ENCODE measurements around the gene RBFOX2. TPM values are rescaled to one million over a fixed set of nuclear protein-coding genes. Genes with fewer than 3 reads are reported as not detected.

RBFOX2 gene
- total RNA-seq, 1 experiment from 2014 or later, result 81.1 TPM

- POLR2A ChIA-PET, result no interaction called here
- peaks cover 8% of the 10 kb centered on the region; the same call in 1 of the 2 replicates for H3K36me3 ChIP-seq (ENCODE audit: control insufficient read depth, insufficient read depth, low read length)
- H3K9me3 ChIP-seq (ENCODE audit: control insufficient read depth, insufficient read depth, low read depth, low read length), result no peaks in the 10 kb centered on the region
- H3K4me1 ChIP-seq (ENCODE audit: control insufficient read depth, insufficient read depth, low read length), result no peaks in the 10 kb centered on the region; the same call in 1 of the 2 replicates
- ATAC-seq (no peak), DNase-seq (ENCODE audit: low read depth, low spot score) (no peak)
- intact Hi-C loops (cut with micrococcal nuclease; ENCODE audit: unreplicated experiment) (no loop called here), in situ Hi-C loops (cut with HindIII; ENCODE audit: low pct_unique_long_range_greater_than_20kb, low sequenced_read_pairs) (no loop called here)
- TF ChIP-seq TCF7L2 (IDR thresholded peaks at IDR 0.05; ENCODE audit: low read depth, low read length) (no peak), REST (IDR thresholded peaks at IDR 0.05; ENCODE audit: insufficient read depth in 1 of 2, low read depth in 2 of 2, low read length in 1 of 2) (no peak), SIN3A (IDR thresholded peaks at IDR 0.05; ENCODE audit: borderline replicate concordance, insufficient read depth, low read depth, low read length) (no peak), POLR2AphosphoS5 (IDR thresholded peaks at IDR 0.05; ENCODE audit: low read depth, low read length) (no peak), CTCF (IDR thresholded peaks at IDR 0.05) (no peak)
- H3K27ac ChIP-seq (ENCODE audit: low read length), result no peak overlapping the region
- CTCF ChIA-PET, result interaction anchor here (0.6 kb wide), 1 partner anchor 120 kb away, joined by 3 read pairs; no protein-coding TSS in a partner anchor
- H3K27me3 ChIP-seq (ENCODE audit: control insufficient read depth, insufficient read depth, low read length), result no peaks in the 10 kb centered on the region
- no peak overlapping the region for H3K4me3 ChIP-seq (ENCODE audit: low read depth in 2 of 2, low read length in 2 of 2)
- no TSS peak for BruUV-seq (replicated peaks)
Measured at GRCh38 chr22:35746946-35747703, 281.5 kb downstream of the RBFOX2 start.

- Histone ChIP-seq H3K9me3 (ENCODE audit: control insufficient read depth, insufficient read depth, low read depth, low read length) (no peaks in the 10 kb centered on the region), H3K4me1 (ENCODE audit: control insufficient read depth, insufficient read depth, low read length) (no peaks in the 10 kb centered on the region; the same call in 1 of the 2 replicates), H3K27me3 (ENCODE audit: control insufficient read depth, insufficient read depth, low read length) (no peaks in the 10 kb centered on the region), H3K4me3 (ENCODE audit: low read depth in 2 of 2, low read length in 2 of 2) (no peak overlapping the region), H3K27ac (ENCODE audit: low read length) (no peak overlapping the region), H3K36me3 (ENCODE audit: control insufficient read depth, insufficient read depth, low read length) (peaks cover 8% of the 10 kb centered on the region; the same call in 1 of the 2 replicates)
- intact Hi-C loops (cut with micrococcal nuclease; ENCODE audit: unreplicated experiment), result no loop called here
- BruUV-seq (replicated peaks), result no TSS peak
- ChIA-PET POLR2A (no interaction called here), CTCF (interaction anchor here (0.6 kb wide), 1 partner anchor 29 kb away, joined by 4 read pairs; no protein-coding TSS in a partner anchor)
- no peak for TF ChIP-seq SIN3A (IDR thresholded peaks at IDR 0.05; ENCODE audit: borderline replicate concordance, insufficient read depth, low read depth, low read length)
- ATAC-seq (no peak), DNase-seq (ENCODE audit: low read depth, low spot score) (no peak)
- in situ Hi-C loops (cut with HindIII; ENCODE audit: low pct_unique_long_range_greater_than_20kb, low sequenced_read_pairs), result no loop called here
Measured at GRCh38 chr22:35746248-35746647, 282.4 kb downstream of the RBFOX2 start.

GRCh38 chr22:35743326-35743860, 285.2 kb downstream of the RBFOX2 start:
- in situ Hi-C loops (cut with HindIII; ENCODE audit: low pct_unique_long_range_greater_than_20kb, low sequenced_read_pairs) (no loop called here), intact Hi-C loops (cut with micrococcal nuclease; ENCODE audit: unreplicated experiment) (no loop called here)
- CTCF ChIA-PET, result no interaction called here
- POLR2A ChIA-PET, result no interaction called here
- Histone ChIP-seq H3K27ac (ENCODE audit: low read length) (no peak overlapping the region), H3K36me3 (ENCODE audit: control insufficient read depth, insufficient read depth, low read length) (peaks cover 8% of the 10 kb centered on the region; the same call in 1 of the 2 replicates), H3K4me1 (ENCODE audit: control insufficient read depth, insufficient read depth, low read length) (no peaks in the 10 kb centered on the region), H3K27me3 (ENCODE audit: control insufficient read depth, insufficient read depth, low read length) (no peaks in the 10 kb centered on the region), H3K9me3 (ENCODE audit: control insufficient read depth, insufficient read depth, low read depth, low read length) (no peaks in the 10 kb centered on the region), H3K4me3 (ENCODE audit: low read depth in 2 of 2, low read length in 2 of 2) (no peak overlapping the region)
- TF ChIP-seq SIN3A (IDR thresholded peaks at IDR 0.05; ENCODE audit: borderline replicate concordance, insufficient read depth, low read depth, low read length) (no peak), REST (IDR thresholded peaks at IDR 0.05; ENCODE audit: insufficient read depth in 1 of 2, low read depth in 2 of 2, low read length in 1 of 2) (no peak), CTCF (IDR thresholded peaks at IDR 0.05) (no peak), POLR2AphosphoS5 (IDR thresholded peaks at IDR 0.05; ENCODE audit: low read depth, low read length) (no peak), TCF7L2 (IDR thresholded peaks at IDR 0.05; ENCODE audit: low read depth, low read length) (no peak)
- ATAC-seq (no peak), DNase-seq (ENCODE audit: low read depth, low spot score) (no peak)
- BruUV-seq (replicated peaks), result no TSS peak

All from Panc1 (cell line).